SKM-1 treated with dmso at 0.1 percent for 144 hours (cell line): ENCODE measurements around the gene SHROOM3.

Experiments
- DNase-seq: peaks from one replicate; lab custom pipeline; 2025; ENCODE audit not compliant: unreplicated experiment; lab: John Stamatoyannopoulos, UW

Gene SHROOM3

DNA sequence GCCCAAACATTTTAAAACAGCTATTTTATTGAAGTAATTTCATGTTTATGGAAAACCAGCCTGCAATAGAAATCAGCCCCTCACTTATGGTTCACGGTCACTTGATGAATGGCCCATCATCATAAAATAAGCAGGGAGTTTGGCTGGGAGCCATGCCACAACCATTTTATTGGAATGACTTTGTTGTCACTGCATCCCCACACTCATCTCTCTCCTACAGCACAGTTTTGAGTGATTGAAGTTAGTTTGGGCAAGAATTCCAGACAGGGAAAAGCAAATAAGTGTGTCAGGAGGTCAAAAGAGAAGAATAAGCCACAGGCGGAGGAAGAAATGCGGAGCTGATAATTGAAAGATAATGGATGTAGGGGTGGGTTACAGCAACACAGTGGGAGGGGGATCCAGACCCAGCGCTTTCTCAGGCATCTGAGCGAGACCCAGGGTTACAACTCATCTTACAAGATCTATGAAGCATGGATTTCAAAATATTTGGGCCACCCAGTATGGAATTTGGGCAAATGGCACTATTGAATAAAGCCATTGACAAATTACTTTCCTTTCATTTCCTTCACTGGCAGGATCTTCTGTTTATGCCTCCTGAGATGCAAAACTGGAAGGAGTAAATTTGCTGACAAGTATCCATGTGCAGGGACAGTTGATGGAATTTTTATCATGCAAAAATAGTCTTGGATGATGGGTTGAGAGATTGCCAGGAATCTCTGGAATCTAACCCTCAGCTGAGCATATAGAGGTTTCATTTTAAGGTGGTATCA, 100.8 kb downstream of the SHROOM3 start:
- no peak for DNase-seq

DNA sequence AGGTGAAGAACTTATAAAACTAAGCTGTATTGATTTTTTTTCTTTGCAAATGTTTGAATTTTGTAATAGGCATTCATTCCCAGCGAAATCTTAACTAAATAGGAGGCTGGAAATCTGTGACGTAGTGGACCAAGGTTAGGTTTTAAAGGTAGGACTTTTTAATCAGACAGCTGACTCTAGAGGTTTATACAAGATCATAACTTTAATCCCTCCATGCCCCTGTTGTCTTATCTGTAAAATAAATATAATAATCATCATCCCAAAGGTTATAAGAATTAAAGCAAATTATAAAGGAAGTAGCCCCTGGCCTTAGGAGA, 101.3 kb downstream of the SHROOM3 start:
- DNase-seq, result no peak

- no peak for DNase-seq
Measured at GRCh38 chr4:76538296-76538695, 103.3 kb downstream of the SHROOM3 start.

- no peak for DNase-seq
Measured at GRCh38 chr4:76539979-76540378, 105.0 kb downstream of the SHROOM3 start.

DNA sequence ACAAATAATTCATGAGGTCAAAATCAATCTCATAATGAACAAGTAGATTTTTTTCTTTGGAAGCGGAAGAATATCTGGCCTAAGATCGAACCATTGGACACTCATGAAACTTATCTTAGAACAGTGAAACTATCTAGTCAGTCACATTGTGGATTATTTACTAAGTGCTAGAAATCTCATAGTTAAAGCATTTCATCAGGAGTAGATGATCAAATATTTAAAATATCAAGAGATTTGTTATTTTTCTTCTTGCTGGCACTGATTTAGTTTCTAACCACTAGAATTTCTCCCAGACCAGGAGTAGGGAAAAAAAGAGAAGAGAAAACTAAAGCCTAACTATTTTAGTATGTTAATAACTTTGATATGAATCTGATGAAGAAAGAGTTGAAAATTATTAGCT, 105.5 kb downstream of the SHROOM3 start:
- no peak for DNase-seq

DNA sequence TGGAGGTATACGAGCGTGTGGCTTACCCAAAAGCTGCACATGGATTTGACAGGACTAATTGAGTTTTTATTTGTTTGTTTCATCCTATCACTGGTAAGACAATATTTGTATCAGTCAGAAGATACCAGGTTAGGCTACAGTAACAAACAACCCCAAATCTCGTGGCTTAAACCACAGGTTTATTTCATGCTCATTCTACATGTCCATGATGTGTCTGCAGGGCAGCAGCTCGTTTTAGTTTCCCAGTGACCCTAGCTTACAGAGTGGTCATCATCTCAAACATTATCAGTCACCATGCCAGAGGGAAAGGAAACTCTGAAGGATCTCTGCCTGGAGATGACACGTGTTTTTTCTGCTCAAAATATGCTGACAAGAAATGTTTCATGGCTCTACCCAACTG, 108.3 kb downstream of the SHROOM3 start:
- DNase-seq, result no peak

DNA sequence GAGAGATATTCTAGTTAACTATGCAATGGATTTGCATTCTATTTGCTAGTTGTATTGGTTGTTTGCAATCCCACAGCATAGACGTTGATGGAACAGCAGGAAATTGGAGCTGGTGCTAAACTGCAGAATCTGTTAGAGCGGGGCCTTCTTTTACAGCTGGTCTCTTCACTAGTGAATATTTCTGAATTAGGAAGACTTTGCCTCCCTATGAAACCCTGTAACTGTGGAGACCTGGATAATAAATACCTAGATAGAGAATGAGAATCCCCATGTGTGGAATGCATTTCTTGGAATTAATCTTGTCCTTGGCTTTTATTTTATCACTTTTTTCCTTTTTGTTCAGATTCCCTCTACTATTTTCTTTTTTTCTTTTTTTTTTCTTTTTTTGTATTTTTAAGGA, 109.7 kb downstream of the SHROOM3 start:
- DNase-seq, result no peak

DNA sequence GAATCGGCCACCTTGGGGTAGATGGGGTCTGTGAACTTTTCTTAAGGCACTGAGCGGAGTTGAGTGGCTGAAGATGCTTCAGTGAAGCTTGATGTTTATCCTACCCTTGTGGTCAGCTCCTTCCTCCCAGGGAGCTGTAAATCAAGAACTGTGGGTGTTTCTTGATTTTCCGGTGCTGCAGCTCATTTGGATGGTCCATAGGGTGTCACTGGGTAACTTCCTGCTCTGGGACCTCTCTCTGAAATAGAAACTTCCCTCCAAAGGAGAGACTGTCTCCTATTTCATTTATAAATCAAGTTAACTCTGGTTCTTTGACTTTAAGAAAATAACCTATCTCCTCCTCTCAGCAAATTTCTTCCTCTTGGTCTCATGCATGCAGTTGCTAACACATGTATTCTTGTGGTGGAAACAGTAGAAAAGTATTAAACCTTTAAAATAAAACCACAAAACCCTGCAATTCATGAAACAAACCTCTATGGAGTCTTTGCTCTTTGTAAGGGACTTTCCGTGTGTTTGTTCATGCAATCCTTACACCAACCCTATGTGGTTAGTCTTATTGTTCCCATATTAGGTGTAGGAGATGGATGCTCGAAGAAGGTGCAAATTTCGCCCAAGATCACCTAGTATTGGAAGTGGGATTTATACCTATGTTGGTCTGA, 110.3 kb downstream of the SHROOM3 start:
- DNase-seq, result peak; percentile 60

- no peak for DNase-seq
Measured at GRCh38 chr4:76546327-76546726, 111.3 kb downstream of the SHROOM3 start.

- no peak for DNase-seq
Measured at GRCh38 chr4:76546759-76547742, 112.0 kb downstream of the SHROOM3 start.

- no peak for DNase-seq
Measured at GRCh38 chr4:76548704-76549103, 113.7 kb downstream of the SHROOM3 start.

GRCh38 chr4:76549765-76550164, 114.7 kb downstream of the SHROOM3 start:
- no peak for DNase-seq

DNA sequence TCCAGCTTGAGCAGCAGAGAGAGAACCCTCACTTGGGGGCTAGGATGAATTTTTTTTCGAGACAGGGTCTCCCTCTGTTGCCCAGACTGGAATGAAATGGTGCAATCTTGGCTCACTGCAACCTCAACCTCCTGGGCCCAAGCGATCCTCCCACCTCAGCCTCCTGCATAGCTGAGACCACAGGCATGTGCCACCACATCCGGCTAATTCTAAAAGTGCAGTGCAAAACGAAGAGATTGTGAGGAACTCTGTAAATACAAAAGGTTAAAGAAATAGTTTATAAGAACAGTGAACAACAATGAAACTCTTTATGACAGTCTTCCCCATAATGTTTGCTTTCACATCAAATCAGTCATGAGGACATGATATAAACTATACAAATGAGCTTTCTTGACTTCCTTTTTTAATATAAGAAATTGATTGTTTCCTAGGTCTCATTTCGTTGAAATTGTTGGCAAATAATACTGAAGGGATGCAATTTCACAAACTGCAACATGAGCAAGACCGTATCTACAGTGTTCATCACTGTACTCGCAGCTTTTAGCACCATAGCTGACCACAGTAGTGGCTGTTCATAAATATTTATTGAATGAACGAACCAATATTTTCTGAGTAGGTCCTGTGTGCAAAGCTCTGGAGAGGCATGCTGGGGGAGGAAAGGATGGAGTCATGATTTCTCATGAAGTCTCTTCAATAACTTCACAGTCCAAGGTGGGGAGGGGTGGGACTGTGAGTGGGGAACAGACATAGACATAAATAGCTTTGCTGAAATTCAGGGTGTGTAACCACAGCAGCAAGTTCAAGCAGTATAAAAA, 116.1 kb downstream of the SHROOM3 start:
- DNase-seq, result no peak

DNA sequence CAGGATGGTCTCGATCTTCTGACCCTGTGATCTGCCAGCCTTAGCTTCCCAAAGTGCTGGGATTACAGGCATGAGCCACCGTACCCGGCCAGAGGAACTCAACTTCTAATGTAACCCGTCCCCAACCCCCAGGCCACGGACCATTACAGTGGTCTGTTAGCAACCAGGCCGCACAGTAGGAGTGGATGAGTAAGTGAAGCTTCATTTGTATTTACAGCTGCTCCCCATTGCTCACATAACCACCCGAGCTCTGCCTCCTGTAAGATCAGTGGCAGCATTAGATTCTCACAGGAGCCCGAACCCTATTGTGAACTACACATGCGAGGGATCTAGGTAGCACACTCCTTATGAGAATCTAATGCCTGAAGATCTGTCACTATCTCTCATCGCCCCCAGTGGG, 119.6 kb downstream of the SHROOM3 start:
- no peak for DNase-seq

DNA sequence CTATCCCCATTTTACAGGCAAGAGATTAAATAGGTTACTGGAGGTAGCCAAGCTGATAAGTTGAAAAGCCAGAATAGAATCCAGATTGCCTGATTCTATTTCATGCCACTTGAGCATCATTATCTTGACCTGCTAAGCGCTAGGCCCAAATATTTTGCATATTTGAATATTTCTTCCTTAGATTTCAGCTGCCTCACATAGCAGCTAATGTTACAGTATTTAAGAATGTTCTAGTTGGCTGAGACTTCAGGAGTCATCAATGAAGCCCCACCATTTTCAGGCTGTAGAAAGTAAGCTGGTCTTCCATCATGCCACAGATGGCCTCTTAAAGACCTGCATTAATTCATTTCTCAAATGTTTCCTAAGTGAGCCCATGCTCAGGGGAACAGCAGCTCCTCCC, 121.4 kb downstream of the SHROOM3 start:
- no peak for DNase-seq

- no peak for DNase-seq
Measured at GRCh38 chr4:76558396-76559235, 123.6 kb downstream of the SHROOM3 start.

GRCh38 chr4:76559236-76560071, 124.4 kb downstream of the SHROOM3 start:
- DNase-seq, result no peak

- DNase-seq, result no peak
Measured at GRCh38 chr4:76562161-76562560, 127.1 kb downstream of the SHROOM3 start.

GRCh38 chr4:76562836-76563453, 127.9 kb downstream of the SHROOM3 start:
- no peak for DNase-seq
